ENCODE data around the gene PABPC1L. TPM values are rescaled to one million over a fixed set of nuclear protein-coding genes. Genes with fewer than 3 reads are reported as not detected.

Gene PABPC1L
- total RNA-seq, 1 donor from 2014 or later = 61.1 TPM

DNA sequence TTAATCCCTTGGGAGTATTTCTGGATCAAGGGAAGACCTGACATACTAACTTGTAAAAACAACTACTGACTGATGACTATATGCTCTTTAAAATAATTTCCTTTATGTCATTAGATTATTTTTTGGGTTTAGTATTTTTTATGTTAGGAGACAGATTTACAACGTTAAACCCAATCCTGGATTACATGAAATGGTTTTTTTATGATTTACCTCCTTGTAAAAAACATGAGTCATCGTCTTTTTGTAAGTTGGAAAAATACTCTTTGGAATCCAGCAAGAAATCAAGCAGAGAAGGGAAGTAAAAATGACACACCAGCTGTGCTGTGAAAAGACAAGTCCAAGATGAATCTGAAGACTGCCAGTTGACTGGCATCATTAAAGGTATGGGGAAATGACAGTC is 63.2 kb downstream of the PABPC1L start:
- peaks cover 79% of the 10 kb centered on the region for H3K36me3 Mint-ChIP-seq (ENCODE audit: low read depth)
- peaks cover 84% of the 10 kb centered on the region for H3K4me1 Mint-ChIP-seq
- peak overlapping the region; percentile 70 for H3K27ac Mint-ChIP-seq
- intact Hi-C loops (cut with micrococcal nuclease) = no loop called here
- ChIA-PET POLR2A (interaction anchor here (1.1 kb wide), 1 partner anchor 13 kb away, joined by 3 read pairs; the partner anchor contains the start of gene TOMM34), CTCF (no interaction called here)
- TF ChIP-seq, protein P1, sequence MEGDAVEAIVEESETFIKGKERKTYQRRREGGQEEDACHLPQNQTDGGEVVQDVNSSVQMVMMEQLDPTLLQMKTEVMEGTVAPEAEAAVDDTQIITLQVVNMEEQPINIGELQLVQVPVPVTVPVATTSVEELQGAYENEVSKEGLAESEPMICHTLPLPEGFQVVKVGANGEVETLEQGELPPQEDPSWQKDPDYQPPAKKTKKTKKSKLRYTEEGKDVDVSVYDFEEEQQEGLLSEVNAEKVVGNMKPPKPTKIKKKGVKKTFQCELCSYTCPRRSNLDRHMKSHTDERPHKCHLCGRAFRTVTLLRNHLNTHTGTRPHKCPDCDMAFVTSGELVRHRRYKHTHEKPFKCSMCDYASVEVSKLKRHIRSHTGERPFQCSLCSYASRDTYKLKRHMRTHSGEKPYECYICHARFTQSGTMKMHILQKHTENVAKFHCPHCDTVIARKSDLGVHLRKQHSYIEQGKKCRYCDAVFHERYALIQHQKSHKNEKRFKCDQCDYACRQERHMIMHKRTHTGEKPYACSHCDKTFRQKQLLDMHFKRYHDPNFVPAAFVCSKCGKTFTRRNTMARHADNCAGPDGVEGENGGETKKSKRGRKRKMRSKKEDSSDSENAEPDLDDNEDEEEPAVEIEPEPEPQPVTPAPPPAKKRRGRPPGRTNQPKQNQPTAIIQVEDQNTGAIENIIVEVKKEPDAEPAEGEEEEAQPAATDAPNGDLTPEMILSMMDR (IDR thresholded peaks at IDR 0.05) = no peak
- DNase-seq (no peak), ATAC-seq (ENCODE audit: low read depth) (no peak)
- no peaks in the 10 kb centered on the region for H3K9me3 Mint-ChIP-seq
- H3K27me3 Mint-ChIP-seq = no peaks in the 10 kb centered on the region
- no peak overlapping the region for H3K4me3 Mint-ChIP-seq

DNA sequence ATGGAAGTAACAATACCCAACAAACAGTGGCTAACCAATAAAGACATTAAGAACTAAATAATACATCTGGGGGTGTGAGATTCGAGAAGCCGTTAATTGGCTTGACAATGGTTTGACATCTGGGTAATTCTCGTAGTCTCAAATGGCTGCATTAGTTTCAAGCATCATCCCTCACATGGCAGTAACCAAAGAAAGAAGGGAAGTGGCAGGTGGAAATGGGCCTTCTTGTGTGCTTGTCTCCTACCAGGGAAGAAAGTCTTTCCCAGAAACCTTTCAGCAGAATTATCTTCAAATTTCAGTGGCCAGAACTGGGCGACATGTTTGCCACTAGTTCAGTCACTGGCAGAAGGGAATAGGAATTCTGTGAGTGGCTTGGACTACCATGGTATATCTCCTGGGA is 66.8 kb downstream of the PABPC1L start:
- H3K4me3 Mint-ChIP-seq = no peak overlapping the region
- intact Hi-C loops (cut with micrococcal nuclease) = no loop called here
- ChIA-PET CTCF (no interaction called here), POLR2A (interaction anchor here (4.3 to 9.3 kb wide), 2 partner anchors 9 to 17 kb away, joined by 28 to 153 read pairs; partner anchors contain the start of genes STK4 and TOMM34)
- H3K27ac Mint-ChIP-seq = peak overlapping the region; percentile 79
- H3K27me3 Mint-ChIP-seq = no peaks in the 10 kb centered on the region
- H3K4me1 Mint-ChIP-seq = peaks cover 84% of the 10 kb centered on the region
- H3K9me3 Mint-ChIP-seq = no peaks in the 10 kb centered on the region
- ATAC-seq (ENCODE audit: low read depth) (no peak), DNase-seq (no peak)
- TF ChIP-seq, protein P1 (IDR thresholded peaks at IDR 0.05) = no peak
- peaks cover 91% of the 10 kb centered on the region for H3K36me3 Mint-ChIP-seq (ENCODE audit: low read depth)

DNA sequence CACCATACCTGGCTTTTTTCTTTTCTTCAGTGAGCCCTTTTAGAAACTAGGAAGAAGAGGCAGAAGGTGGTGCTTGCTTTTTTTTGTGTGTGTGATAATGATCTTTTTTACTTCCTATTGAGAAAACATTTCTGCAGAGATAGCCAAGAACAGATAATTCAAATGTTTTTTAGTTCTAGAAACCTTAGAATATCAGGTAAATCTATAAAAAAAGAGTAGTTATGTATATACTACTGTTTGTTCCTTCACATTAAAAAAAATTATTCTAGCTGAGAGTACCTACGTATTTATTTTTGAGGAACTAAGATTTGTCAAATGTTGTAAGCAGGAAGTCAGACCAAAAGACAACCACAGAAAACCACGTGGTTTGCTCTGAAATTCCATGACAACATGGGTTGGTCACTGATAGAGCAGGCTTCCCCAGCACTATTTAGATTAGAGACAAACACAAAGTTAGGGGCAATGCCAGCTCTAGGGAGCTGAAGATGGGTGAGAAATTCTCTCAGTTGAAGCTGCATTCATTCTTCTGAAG is 69.3 kb downstream of the PABPC1L start:
- DNase-seq (no peak), ATAC-seq (ENCODE audit: low read depth) (peak; percentile 91)
- peaks cover 79% of the 10 kb centered on the region for H3K4me1 Mint-ChIP-seq
- H3K36me3 Mint-ChIP-seq (ENCODE audit: low read depth) = peaks cover 89% of the 10 kb centered on the region
- TF ChIP-seq, protein P1 (IDR thresholded peaks at IDR 0.05) = no peak
- H3K27ac Mint-ChIP-seq = peak overlapping the region; percentile 97
- no peaks in the 10 kb centered on the region for H3K9me3 Mint-ChIP-seq
- peak overlapping the region; percentile 59 for H3K4me3 Mint-ChIP-seq
- intact Hi-C loops (cut with micrococcal nuclease) = loop anchor here (1.0 kb wide), 4 partner anchors 9 to 19 kb away; partner anchors contain the start of genes STK4 and TOMM34
- POLR2A ChIA-PET = interaction anchor here (0.6 to 9.3 kb wide), 9 partner anchors 8 to 860 kb away, joined by 3 to 153 read pairs (median 3); partner anchors contain the start of genes STK4, TOMM34 and YWHAB
- no peaks in the 10 kb centered on the region for H3K27me3 Mint-ChIP-seq
- CTCF ChIA-PET = interaction anchor here (0.8 to 2.9 kb wide), 3 partner anchors 13 to 32 kb away, joined by 3 to 20 read pairs (median 6); partner anchors contain the start of genes STK4 and TOMM34

DNA sequence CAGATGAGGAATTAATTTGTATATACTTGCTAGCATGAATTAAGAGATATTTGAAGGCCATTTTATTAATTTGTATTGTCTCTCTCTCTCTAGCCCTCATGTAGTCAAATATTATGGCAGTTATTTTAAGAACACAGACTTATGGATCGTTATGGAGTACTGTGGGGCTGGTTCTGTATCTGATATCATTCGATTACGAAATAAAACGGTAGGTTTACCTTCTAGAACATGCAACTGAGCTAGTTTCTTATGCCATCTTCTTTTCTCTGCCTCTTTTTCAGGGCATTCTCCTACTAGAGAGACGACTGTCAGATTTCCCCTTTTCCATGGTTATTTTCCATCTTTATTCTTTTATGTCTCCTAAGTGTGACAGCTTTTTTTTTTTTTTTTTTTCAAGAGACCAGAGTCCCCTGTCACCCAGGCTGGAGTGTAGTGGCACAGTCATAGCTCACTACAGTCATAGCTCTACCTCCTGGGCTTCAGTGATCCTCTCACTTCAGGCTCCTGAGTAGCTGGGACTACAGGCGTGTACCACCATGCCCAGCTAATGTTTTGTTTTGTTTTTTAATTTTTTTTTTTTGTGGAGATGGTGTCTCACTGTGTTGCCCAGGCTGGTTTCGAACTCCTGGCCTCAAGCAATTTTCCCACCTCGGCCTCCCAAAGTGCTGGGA is 72.0 kb downstream of the PABPC1L start:
- peaks cover 76% of the 10 kb centered on the region for H3K4me1 Mint-ChIP-seq
- DNase-seq (no peak), ATAC-seq (ENCODE audit: low read depth) (no peak)
- TF ChIP-seq, protein P1 (IDR thresholded peaks at IDR 0.05) = no peak
- no peak overlapping the region for H3K4me3 Mint-ChIP-seq
- no peaks in the 10 kb centered on the region for H3K9me3 Mint-ChIP-seq
- intact Hi-C loops (cut with micrococcal nuclease) = no loop called here
- CTCF ChIA-PET = no interaction called here
- peaks cover 86% of the 10 kb centered on the region for H3K36me3 Mint-ChIP-seq (ENCODE audit: low read depth)
- H3K27ac Mint-ChIP-seq = peak overlapping the region; percentile 77
- POLR2A ChIA-PET = interaction anchor here (0.7 to 9.3 kb wide), 3 partner anchors 15 to 467 kb away, joined by 6 to 153 read pairs (median 9); partner anchors contain the start of genes STK4 and TOMM34
- H3K27me3 Mint-ChIP-seq = no peaks in the 10 kb centered on the region

DNA sequence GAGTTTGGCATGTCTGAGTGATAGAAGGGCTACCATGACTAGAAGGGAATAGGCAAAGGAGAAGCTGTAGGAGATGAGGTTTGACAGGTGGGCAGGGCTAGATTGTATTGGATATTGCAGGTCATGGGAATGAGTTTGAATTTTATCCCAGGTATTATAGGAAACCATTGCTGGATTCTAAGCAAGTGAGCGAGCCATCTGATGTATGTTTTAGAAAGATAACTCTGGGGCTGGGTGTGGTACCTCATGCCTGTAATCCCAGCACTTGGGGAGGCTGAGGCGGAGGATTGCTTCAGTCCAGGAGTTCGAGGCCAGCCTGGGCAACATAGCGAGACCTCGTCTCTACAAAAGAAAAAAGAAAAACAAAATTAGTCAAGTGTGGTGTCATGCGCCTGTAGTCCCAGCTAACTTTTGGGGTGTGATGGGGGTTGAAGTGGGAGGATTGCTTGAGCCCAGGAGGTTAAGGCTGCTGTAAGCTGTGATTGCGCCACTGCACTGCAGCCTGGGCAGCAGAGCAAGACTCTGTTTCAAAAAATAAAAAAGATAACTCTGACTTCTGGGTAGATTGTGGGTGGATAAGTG is 73.3 kb downstream of the PABPC1L start:
- peaks cover 69% of the 10 kb centered on the region for H3K4me1 Mint-ChIP-seq
- DNase-seq (no peak), ATAC-seq (ENCODE audit: low read depth) (no peak)
- H3K27ac Mint-ChIP-seq = peak overlapping the region; percentile 30
- no peaks in the 10 kb centered on the region for H3K27me3 Mint-ChIP-seq
- peaks cover 85% of the 10 kb centered on the region for H3K36me3 Mint-ChIP-seq (ENCODE audit: low read depth)
- intact Hi-C loops (cut with micrococcal nuclease) = no loop called here
- no peaks in the 10 kb centered on the region for H3K9me3 Mint-ChIP-seq
- TF ChIP-seq, protein P1 (IDR thresholded peaks at IDR 0.05) = no peak
- no peak overlapping the region for H3K4me3 Mint-ChIP-seq
- ChIA-PET CTCF (no interaction called here), POLR2A (interaction anchor here (0.8 to 9.3 kb wide), 2 partner anchors 16 to 24 kb away, joined by 3 to 153 read pairs; partner anchors contain the start of gene STK4)

Data from activated B cell treated with CpG ODN at 0.5 μM for 24 hours (primary cell).